B cell (primary cell): Measurements from ENCODE around the gene ASIC4. TPM values are rescaled to one million over a fixed set of nuclear protein-coding genes. Genes with fewer than 3 reads are reported as not detected.
A peak's percentile ranks its signal among the peaks of the same experiment; 100 is the strongest.

Source experiments
- ATAC-seq: fragments of 200-7000 bp; cut with Tn5 transposase; one replicate; pipeline ENCODE4 v1.10.0; 2021; ENCODE audit warnings: low read depth, mild to moderate bottlenecking, moderate number of reproducible peaks, moderate library complexity
- CTCF ChIA-PET: fragments of 350-600 bp; sonication (Branson Sonifier 250); formaldehyde crosslinking; loops from one replicate; lab custom pipeline; 2021; ENCODE audit warnings: antibody characterized with exemption, inconsistent platforms; lab: Charles Lee
- POLR2A ChIA-PET: fragments of 350-600 bp; sonication (Branson Sonifier 250); formaldehyde crosslinking; loops from one replicate; lab custom pipeline; 2021; ENCODE audit warnings: antibody characterized with exemption; lab: Charles Lee
- DNase-seq: peaks from one replicate; pipeline ENCODE4 v3.0.0; 2013
- H2AFZ ChIP-seq: 2 replicates; pipeline ENCODE4 v1.6.1; 2012; ENCODE audit warnings: mild to moderate bottlenecking, low read depth, low read length; ENCODE audit not compliant: insufficient read depth, poor library complexity, severe bottlenecking
- H3K27ac ChIP-seq, 2 donors: 1 replicate in 1 of 2; 2 replicates in 1 of 2; pipeline ENCODE4 v1.5.1; 2012 to 2013; ENCODE audit warnings: low read length in 2 of 2, mild to moderate bottlenecking in 2 of 2, moderate library complexity in 1 of 2
- H3K27me3 ChIP-seq, 4 experiments: fragments of 200-600 bp in 1 of 4; sonication (generic) in 1 of 4; replicated peaks in 1 of 4; 1 replicate in 2 of 4; 2 replicates in 2 of 4; pipeline versions ENCODE4 v1.6.1 to v1.7.0; 2013 to 2016; ENCODE audit warnings: low read length in 3 of 4, mild to moderate bottlenecking in 2 of 4, mixed read lengths in 1 of 4, moderate library complexity in 1 of 4; ENCODE audit not compliant: insufficient read depth in 4 of 4, control insufficient read depth in 3 of 4; ENCODE audit errors: control extremely low read depth in 1 of 4
- H3K36me3 ChIP-seq, 2 experiments: replicated peaks in 1 of 2; 1 replicate in 1 of 2; 2 replicates in 1 of 2; pipeline versions ENCODE4 v1.6.1 to v1.7.1; 2013; ENCODE audit warnings: low read length in 1 of 2; ENCODE audit not compliant: insufficient read depth in 2 of 2, control insufficient read depth in 1 of 2; ENCODE audit errors: control extremely low read depth in 1 of 2, extremely low read depth in 1 of 2
- H3K4me1 ChIP-seq, 2 donors: fragments of 200-600 bp in 1 of 2; sonication (generic) in 1 of 2; 1 replicate in 1 of 2; 2 replicates in 1 of 2; pipeline versions ENCODE4 v1.5.1 to v1.6.1; 2013 to 2017; ENCODE audit warnings: low read length in 2 of 2; ENCODE audit not compliant: control insufficient read depth in 2 of 2, insufficient read depth in 2 of 2
- H3K4me2 ChIP-seq: replicated peaks from 2 replicates; pipeline ENCODE3; 2012; ENCODE audit warnings: mild to moderate bottlenecking, low read depth, low read length; ENCODE audit not compliant: poor library complexity, severe bottlenecking
- H3K4me3 ChIP-seq, 5 experiments: fragments of 200-600 bp in 1 of 5; sonication (generic) in 1 of 5; 1 replicate in 3 of 5; 2 replicates in 2 of 5; pipeline versions ENCODE4 v1.5.1 to v1.7.0; 2011 to 2016; ENCODE audit warnings: low read length in 4 of 5, mild to moderate bottlenecking in 4 of 5, low read depth in 2 of 5, control low read depth in 1 of 5, moderate library complexity in 1 of 5; ENCODE audit not compliant: insufficient read depth in 1 of 5; ENCODE audit errors: control extremely low read depth in 1 of 5, extremely low read depth in 1 of 5
- H3K79me2 ChIP-seq: fragments of 200-600 bp; sonication (generic); one replicate; pipeline ENCODE4 v1.6.0; 2016; ENCODE audit warnings: low read length; ENCODE audit not compliant: control insufficient read depth, insufficient read depth
- H3K9ac ChIP-seq: fragments of 200-600 bp; sonication (generic); 2 replicates; pipeline ENCODE4 v1.6.1; 2017; ENCODE audit warnings: mild to moderate bottlenecking, low read length, moderate library complexity
- H3K9me3 ChIP-seq, 3 donors: one replicate each; pipeline versions ENCODE4 v1.6.1 to v1.7.1; 2013; ENCODE audit warnings: low read length in 2 of 3; ENCODE audit not compliant: control insufficient read depth in 2 of 3, insufficient read depth in 1 of 3; ENCODE audit errors: control extremely low read depth in 1 of 3
- H4K20me1 ChIP-seq: 2 replicates; pipeline ENCODE4 v1.6.0; 2012; ENCODE audit warnings: mild to moderate bottlenecking, low read length; ENCODE audit not compliant: insufficient read depth, control insufficient read depth, poor library complexity, severe bottlenecking
- H3K27ac Mint-ChIP-seq: one replicate; pipeline ENCODE4 v1.8.0; 2021; ENCODE audit warnings: mixed read lengths
- H3K27me3 Mint-ChIP-seq: one replicate; pipeline ENCODE4 v1.8.0; 2021; ENCODE audit warnings: mixed read lengths
- H3K4me1 Mint-ChIP-seq: one replicate; pipeline ENCODE4 v1.8.0; 2021; ENCODE audit warnings: mixed read lengths
- H3K4me3 Mint-ChIP-seq: one replicate; pipeline ENCODE4 v1.8.0; 2021; ENCODE audit warnings: mixed read lengths
- H3K9me3 Mint-ChIP-seq: one replicate; pipeline ENCODE4 v1.8.0; 2022; ENCODE audit warnings: mixed read lengths; ENCODE audit not compliant: insufficient read depth
- CTCF ChIP-seq: fragments of 200-600 bp; IDR thresholded peaks from one replicate; pipeline ENCODE4 v1.8.0; 2022; ENCODE audit warnings: antibody characterized with exemption, mild to moderate bottlenecking
- EZH2 ChIP-seq: IDR thresholded peaks from 2 replicates; pipeline ENCODE4 v1.6.1; 2012; ENCODE audit warnings: borderline replicate concordance, low read depth, mild to moderate bottlenecking, moderate library complexity, low read length; ENCODE audit not compliant: insufficient read depth, poor library complexity, severe bottlenecking
- WGBS: methylation state at CpG from one replicate; pipeline ENCODE4 v1.1.5; 2013; ENCODE audit warnings: missing lambda C conversion rate; ENCODE audit not compliant: insufficient coverage; 5-methylcytosine and 5-hydroxymethylcytosine counted together
- intact Hi-C: fragments of 100-400 bp; cut with micrococcal nuclease; formaldehyde crosslinking; loops from one replicate; pipeline ENCODE4 v1.10.0; 2022
- polyA plus RNA-seq: library from polyadenylated mRNA; depleted of rRNA; stranded (reverse); fragments of >200 nt; gene quantifications from 2 replicates; pipeline ENCODE4 v1.2.3, GENCODE V29; 2012
- total RNA-seq, 2 donors: library from RNA; stranded (reverse); fragments of 120-200 nt in 1 of 2; gene quantifications; 1 replicate in 1 of 2; 2 replicates in 1 of 2; pipeline versions ENCODE4 v1.2.3 to v1.2.4, GENCODE V29; 2013 to 2022

ASIC4 gene
- total and polyA plus RNA-seq, 2 donors (not counting 1 experiment from before 2014, with no cell fraction given): not detected

- WGBS: 95% methylated on average over 13 of the region's 15 CpGs
- Mint-ChIP-seq H3K4me3 (peak overlapping the region; percentile 19), H3K4me1 (peaks cover 14% of the 10 kb centered on the region), H3K9me3 (no peaks in the 10 kb centered on the region), H3K27ac (no peak overlapping the region), H3K27me3 (peaks cover 43% of the 10 kb centered on the region)
- Histone ChIP-seq H2AFZ (no peak overlapping the region), H3K79me2 (no peaks in the 10 kb centered on the region), H3K9ac (no peak overlapping the region), H4K20me1 (no peaks in the 10 kb centered on the region), H3K4me2 (no peak overlapping the region), H3K27ac (no peak overlapping the region), H3K36me3 (no peaks in the 10 kb centered on the region), H3K27me3 (peaks cover 0 to 68% (median 23%) of the 10 kb centered on the region in 4 experiments), H3K4me3 (no peak overlapping the region), H3K9me3 (peaks cover 0 to 34% (median 0%) of the 10 kb centered on the region in 3 donors), H3K4me1 (peaks cover 20 to 30% of the 10 kb centered on the region in 2 donors)
- ATAC-seq (no peak), DNase-seq (no peak)
- CTCF ChIA-PET: interaction anchor here (0.7 kb wide), 1 partner anchor 11 kb away, joined by 3 read pairs; the partner anchor contains the start of genes CHPF and TMEM198
- POLR2A ChIA-PET: no interaction called here
- intact Hi-C loops: no loop called here
- no peak for TF ChIP-seq EZH2
- no peak for TF ChIP-seq CTCF
Measured at GRCh38 chr2:219554350-219554749, 40.1 kb downstream of the ASIC4 start.

GRCh38 chr2:219555956-219556355 is 41.7 kb downstream of the ASIC4 start:
- no peak for TF ChIP-seq CTCF
- no peak for TF ChIP-seq EZH2
- H3K9me3 ChIP-seq: peaks cover 0 to 30% (median 0%) of the 10 kb centered on the region in 3 donors
- H3K9me3 Mint-ChIP-seq: no peaks in the 10 kb centered on the region
- H4K20me1 ChIP-seq: no peaks in the 10 kb centered on the region
- peaks cover 20 to 27% of the 10 kb centered on the region in 2 donors for H3K4me1 ChIP-seq
- H3K27me3 ChIP-seq: peaks cover 0 to 56% (median 21%) of the 10 kb centered on the region in 4 experiments
- 97% methylated on average over 20 of the region's 20 CpGs for WGBS
- H3K27ac Mint-ChIP-seq: no peak overlapping the region
- no peak overlapping the region for H3K27ac ChIP-seq
- no peaks in the 10 kb centered on the region for H3K79me2 ChIP-seq
- peaks cover 12% of the 10 kb centered on the region for H3K4me1 Mint-ChIP-seq
- no peak overlapping the region for H2AFZ ChIP-seq
- intact Hi-C loops: no loop called here
- no peak overlapping the region for H3K9ac ChIP-seq
- no peak overlapping the region for H3K4me3 ChIP-seq
- ChIA-PET POLR2A (no interaction called here), CTCF (interaction anchor here (0.7 kb wide), 1 partner anchor 106 kb away, joined by 3 read pairs; no protein-coding TSS in a partner anchor)
- no peak for DNase-seq
- H3K36me3 ChIP-seq: no peaks in the 10 kb centered on the region
- H3K27me3 Mint-ChIP-seq: peaks cover 41% of the 10 kb centered on the region
- no peak overlapping the region for H3K4me2 ChIP-seq
- no peak overlapping the region for H3K4me3 Mint-ChIP-seq
- no peak for ATAC-seq
